HG03575 (cell line): ENCODE measurements around the gene PLXNB2.
"Not testable (repeated sequence)": the region's sequence is repeated elsewhere in the genome, so short reads cannot be mapped to it uniquely, and the experiment has no call there.

Experiments
- ATAC-seq: cut with Tn5 transposase; IDR thresholded peaks from one replicate; pipeline ENCODE4 v1.9.1; 2021; ENCODE audit not compliant: unreplicated experiment, insufficient number of reproducible peaks, low FRiP score; ENCODE audit errors: extremely low read depth

Gene PLXNB2

GRCh38 chr22:50285568-50286229, 21.7 kb downstream of the PLXNB2 start:
- no peak for ATAC-seq

GRCh38 chr22:50284479-50284878, 23.0 kb downstream of the PLXNB2 start:
- ATAC-seq: no peak

DNA sequence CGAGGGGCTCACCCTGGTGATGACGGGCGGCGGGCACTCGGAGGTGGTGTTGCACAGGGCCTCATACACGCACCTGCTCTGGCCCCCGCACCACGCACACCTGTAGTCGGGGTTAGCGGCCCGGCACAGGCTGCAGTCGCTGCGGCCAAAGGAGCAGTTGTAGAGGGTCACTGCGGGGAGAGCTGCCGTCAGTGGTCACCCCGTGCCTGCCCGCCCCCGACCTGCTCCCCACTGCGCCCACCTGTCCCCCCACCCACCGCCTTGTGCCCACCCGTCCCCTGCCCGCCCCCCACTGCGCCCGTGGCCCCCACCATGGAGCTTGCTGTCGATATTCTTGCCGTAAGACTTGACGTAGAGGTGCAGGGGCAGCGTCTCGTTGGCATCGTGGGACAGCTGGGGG, 23.6 kb downstream of the PLXNB2 start:
- no peak for ATAC-seq

DNA sequence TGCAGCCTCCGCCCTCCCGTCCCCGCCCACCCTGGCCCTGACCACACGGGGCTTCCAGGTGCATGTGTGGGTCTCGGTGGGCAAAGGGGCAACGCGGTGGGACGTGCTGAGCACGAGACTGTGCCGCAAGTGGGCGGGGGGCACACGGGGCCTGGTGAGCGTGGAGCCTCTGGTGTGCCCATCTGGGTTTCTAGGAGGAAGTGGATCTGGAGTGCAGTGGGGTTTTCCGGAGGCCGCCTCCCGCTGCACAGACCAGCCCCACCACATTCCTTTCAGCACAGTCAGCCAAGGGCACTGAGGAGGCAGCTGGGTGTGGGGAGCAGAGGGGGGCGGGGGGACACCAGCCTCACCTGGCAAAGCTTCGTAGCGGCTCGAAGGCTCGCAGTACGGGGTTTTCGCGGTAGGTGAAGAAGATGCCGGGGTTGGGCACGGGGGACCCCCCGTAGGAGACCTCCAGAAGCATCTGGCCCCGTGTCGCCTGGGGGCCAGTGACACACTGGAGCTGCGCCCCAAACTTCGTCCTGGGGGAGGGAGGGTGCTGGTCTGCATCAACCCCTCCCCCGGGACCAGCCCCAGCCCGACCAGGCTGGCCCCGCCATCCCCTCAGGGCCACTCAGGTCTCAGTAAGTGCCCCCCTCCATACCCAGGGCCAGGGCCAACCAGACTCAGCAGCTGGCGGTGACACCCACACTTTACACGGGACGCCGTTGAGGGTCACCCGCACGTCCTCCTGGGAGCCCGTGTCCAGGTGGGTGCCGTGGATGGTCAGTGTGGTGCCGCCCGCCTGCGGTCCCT, 24.9 kb downstream of the PLXNB2 start:
- no peak for ATAC-seq

DNA sequence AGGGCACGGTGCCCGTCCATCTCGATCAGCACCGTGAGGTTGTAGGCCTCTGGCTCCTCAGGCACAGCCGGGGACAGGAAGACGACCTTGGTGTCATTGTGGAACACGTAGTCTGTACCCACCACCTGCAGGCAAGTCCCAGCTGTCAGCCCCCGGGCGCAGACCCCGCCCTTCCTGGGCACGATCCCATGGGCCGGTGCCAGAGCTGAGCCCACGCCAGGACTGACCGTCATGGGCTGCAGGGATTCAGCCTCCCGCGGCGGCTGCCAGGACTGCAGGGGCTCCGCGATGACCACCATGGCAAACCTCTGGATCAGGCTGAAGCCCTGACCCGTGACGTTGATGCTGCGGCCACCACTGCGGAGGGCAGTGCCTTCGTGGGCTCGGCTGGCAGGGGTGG, 25.5 kb downstream of the PLXNB2 start:
- ATAC-seq: no peak

DNA sequence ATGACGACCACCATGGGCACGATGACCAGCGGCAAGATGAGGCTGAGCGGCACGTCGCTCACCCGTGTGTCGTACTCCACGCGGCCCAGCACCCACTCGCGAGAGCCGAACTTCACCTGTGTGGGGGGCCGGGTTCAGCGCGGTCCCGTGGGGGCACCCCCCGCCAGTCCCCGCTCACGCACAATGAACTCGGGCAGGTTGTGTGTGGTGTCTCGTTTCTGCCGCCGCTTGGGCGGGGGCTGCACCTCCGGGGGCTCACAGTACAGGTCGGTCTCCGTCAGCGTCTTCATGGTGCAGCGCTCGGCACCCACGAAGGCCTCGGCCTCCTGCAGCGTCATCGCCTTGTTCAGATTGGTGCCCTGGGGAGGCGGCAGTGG, 26.1 kb downstream of the PLXNB2 start:
- ATAC-seq: no peak

GRCh38 chr22:50280708-50281383, 26.6 kb downstream of the PLXNB2 start:
- ATAC-seq: no peak

GRCh38 chr22:50280022-50280707, 27.3 kb downstream of the PLXNB2 start:
- ATAC-seq: no peak

DNA sequence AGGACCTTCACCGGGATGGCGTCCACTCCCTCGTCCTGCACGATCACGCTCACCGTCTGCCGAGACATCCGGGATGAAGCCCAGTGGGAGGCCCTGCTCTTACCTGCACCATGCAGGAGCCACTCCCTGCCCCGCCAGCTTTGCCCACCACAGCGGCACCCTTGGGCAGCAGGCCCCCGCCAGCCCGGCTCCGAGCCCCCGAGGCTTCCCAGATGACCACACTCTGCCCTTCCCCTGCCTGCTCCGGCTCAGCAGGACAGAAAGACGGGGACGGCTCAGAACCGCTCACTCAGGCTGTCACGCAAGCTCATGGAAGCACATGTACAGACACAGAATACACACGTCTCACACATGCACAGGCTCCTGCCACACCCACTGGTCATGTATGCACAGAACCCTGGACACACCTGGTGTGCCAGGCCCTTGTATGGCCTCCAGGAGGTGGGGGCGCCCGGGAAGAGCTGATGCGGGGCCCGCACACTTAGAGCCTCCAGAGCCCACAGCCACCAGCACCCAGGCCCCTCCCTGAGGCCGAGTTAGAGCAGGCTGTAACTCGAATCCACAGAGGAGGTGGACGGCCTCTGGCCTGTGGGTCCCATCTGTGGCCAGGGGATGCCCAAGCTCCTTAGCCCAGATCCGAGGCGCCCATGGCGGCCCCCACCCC, 28.4 kb downstream of the PLXNB2 start:
- ATAC-seq: no peak

DNA sequence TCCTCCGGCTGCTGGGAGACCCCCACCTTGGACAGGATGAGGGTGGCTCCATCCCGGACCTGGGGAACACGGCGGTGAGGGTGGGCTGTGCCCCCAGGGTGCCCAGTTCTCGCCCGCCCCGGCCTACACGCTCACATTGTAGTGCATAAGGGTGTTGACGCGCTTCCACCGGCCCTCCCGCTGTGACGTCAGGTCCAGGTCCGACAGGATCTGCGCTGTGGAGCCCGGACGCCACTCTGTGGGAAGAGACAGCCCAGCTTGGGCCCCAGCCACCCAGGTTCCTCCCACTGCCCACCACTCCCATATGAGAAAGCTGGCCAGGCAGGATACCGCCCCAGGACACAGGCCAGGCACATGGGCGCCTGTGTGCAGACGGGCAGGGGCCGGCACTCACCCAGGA, 29.0 kb downstream of the PLXNB2 start:
- ATAC-seq: no peak

GRCh38 chr22:50277761-50278160, 29.7 kb downstream of the PLXNB2 start:
- no peak for ATAC-seq

- ATAC-seq: no peak
Observed at GRCh38 chr22:50276143-50276542, 31.3 kb downstream of the PLXNB2 start.

DNA sequence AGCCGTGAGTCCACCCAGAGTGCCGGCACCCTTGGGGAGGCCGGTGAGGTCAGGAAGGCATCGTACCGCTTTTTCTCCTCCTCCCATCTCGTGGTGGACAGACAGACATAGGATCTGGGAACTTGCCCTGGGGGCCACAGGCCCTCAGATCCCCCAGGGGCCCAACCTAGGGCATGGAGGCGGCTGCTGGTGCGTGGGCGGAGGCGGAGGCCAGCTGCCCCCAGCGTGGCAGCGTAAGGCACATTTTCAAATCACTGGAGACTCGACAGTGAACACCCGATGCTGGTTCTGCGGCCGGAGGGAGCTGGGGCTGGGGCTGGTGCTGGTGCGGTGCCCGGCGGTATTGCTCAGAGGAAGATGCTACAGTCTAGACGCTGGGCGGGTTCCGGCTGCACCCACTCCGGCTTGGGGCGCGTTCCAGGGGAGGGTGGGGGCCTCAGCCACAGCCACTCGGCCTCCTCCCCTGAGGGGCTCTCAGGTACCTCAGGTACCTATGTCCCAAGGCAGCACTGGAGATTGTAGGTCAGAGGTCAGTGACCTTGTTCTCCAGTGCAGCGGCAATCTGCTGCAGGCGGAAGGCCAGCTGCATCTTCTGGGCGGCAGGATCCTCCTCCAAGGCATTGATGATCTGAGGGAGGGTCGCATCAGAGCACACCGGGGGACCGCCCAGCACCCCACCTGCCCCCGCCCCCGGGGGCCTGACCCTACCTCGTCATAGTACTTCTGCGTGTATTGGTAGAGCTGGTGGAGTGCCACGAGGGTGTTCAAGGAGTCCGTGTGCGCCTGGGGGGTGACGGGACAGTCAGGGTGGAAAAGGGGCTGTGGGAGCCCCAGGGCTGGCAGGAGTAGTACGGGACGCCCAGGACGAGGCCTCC, 32.0 kb downstream of the PLXNB2 start:
- ATAC-seq: no peak

- ATAC-seq: no peak
Observed at GRCh38 chr22:50274771-50275170, 32.7 kb downstream of the PLXNB2 start.

- no peak for ATAC-seq
Observed at GRCh38 chr22:50274311-50274710, 33.1 kb downstream of the PLXNB2 start.

GRCh38 chr22:50273781-50274180, 33.7 kb downstream of the PLXNB2 start:
- not testable (repeated sequence) for ATAC-seq

- not testable (repeated sequence) for ATAC-seq
Observed at GRCh38 chr22:50273352-50273751, 34.1 kb downstream of the PLXNB2 start.
